Measurements from ENCODE around the gene KTI12. TPM values are rescaled to one million over a fixed set of nuclear protein-coding genes. Genes with fewer than 3 reads are reported as not detected.

The KTI12 gene
- total RNA-seq, 2 experiments from 2014 or later: 16.4 to 16.8 TPM

DNA sequence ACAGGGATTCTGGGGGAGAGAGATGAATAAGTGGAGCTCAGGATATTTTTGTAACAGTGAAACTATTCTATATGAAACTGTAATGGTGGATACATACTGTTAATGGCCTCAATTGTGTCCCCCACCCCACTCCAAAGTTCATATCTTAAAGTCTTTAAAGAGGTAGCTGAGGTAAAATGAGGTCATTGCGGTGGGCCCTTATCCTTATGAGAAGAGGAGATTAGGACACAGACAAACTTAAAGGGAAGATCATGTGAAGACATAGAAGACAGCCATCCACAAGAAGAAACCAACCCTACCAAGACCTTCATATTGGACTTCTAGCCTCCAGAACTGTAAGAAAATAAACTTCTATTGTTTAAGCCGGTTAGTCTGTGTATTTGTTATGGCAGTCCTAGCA is 11.6 kb upstream of the KTI12 start:
- no peaks in the 10 kb centered on the region for H3K9me2 ChIP-seq (ENCODE audit: insufficient read depth, low read length)
- no peaks in the 10 kb centered on the region for H4K20me1 ChIP-seq (ENCODE audit: insufficient read depth, low read length)
- H2AFZ ChIP-seq (ENCODE audit: low read length): no peak overlapping the region
- H3K9me3 ChIP-seq (ENCODE audit: low read length): peaks cover 5% of the 10 kb centered on the region; the same call in 1 of the 2 replicates
- CTCF ChIA-PET (ENCODE audit: unreplicated experiment): interaction anchor here (0.6 kb wide), 1 partner anchor 9 kb away, joined by 3 read pairs; no protein-coding TSS in a partner anchor
- H3K4me3 ChIP-seq (ENCODE audit: low read depth, low read length, poor library complexity, severe bottlenecking): no peak overlapping the region
- peaks cover 60% of the 10 kb centered on the region for H3K36me3 ChIP-seq (ENCODE audit: insufficient read depth, low read length)
- POLR2A ChIA-PET: interaction anchor here (1.4 to 1.7 kb wide), 2 partner anchors 9 to 10 kb away, joined by 4 to 5 read pairs; partner anchors contain the start of gene BTF3L4
- H3K4me1 ChIP-seq (ENCODE audit: insufficient read depth, low read length, poor library complexity, severe bottlenecking): no peaks in the 10 kb centered on the region
- H3K79me2 ChIP-seq (ENCODE audit: insufficient read depth, low read depth, low read length): peaks cover 18% of the 10 kb centered on the region; the same call in 1 of the 2 replicates
- H3K4me2 ChIP-seq (ENCODE audit: low read length): no peak overlapping the region
- no peak overlapping the region for H3K27ac ChIP-seq (ENCODE audit: low read depth, low read length, poor library complexity, severe bottlenecking)
- DNase-seq (ENCODE audit: low spot score): no peak
- no TSS peak for BruUV-seq (replicated peaks)
- no peak for TF ChIP-seq EZH2phosphoT487 (IDR thresholded peaks at IDR 0.05; ENCODE audit: borderline replicate concordance, low read depth, low read length)
- TF ChIP-seq, protein P1, sequence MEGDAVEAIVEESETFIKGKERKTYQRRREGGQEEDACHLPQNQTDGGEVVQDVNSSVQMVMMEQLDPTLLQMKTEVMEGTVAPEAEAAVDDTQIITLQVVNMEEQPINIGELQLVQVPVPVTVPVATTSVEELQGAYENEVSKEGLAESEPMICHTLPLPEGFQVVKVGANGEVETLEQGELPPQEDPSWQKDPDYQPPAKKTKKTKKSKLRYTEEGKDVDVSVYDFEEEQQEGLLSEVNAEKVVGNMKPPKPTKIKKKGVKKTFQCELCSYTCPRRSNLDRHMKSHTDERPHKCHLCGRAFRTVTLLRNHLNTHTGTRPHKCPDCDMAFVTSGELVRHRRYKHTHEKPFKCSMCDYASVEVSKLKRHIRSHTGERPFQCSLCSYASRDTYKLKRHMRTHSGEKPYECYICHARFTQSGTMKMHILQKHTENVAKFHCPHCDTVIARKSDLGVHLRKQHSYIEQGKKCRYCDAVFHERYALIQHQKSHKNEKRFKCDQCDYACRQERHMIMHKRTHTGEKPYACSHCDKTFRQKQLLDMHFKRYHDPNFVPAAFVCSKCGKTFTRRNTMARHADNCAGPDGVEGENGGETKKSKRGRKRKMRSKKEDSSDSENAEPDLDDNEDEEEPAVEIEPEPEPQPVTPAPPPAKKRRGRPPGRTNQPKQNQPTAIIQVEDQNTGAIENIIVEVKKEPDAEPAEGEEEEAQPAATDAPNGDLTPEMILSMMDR (conservative IDR thresholded peaks at IDR 0.05; ENCODE audit: low read length): no peak
- intact Hi-C loops (cut with micrococcal nuclease; ENCODE audit: unreplicated experiment): no loop called here

DNA sequence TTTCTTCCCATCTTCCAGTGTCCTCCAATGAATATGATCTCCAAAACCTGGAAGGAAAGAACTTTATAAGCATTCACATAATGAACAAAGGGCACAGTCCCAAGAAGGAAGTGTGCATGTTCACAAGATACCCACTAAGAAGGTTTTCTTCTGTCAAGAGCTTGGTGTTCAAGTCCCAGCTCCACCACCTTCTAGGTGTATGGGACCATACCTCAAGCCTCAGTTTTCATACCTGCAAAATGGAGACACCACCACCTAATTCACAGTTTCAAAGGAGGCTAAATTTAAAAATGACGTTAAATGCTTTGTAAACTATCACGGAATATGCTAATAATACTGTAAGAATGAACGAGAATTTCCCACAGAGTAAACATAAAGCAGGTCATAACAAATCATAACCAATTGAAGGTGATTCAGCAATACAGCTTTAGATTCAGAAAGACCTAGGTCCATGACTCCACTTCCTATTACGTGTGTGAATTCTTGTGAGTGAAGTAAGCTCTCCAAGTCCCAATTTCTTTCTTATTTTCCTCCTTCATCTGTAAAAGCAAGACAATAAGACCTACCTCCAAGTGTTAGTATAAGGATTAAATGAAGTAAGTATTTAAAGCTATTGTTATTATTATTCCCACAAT is 8.1 kb upstream of the KTI12 start:
- no peaks in the 10 kb centered on the region for H4K20me1 ChIP-seq (ENCODE audit: insufficient read depth, low read length)
- intact Hi-C loops (cut with micrococcal nuclease; ENCODE audit: unreplicated experiment): no loop called here
- DNase-seq (ENCODE audit: low spot score): no peak
- POLR2A ChIA-PET: interaction anchor here (0.7 kb wide), 1 partner anchor 12 kb away, joined by 3 read pairs; no protein-coding TSS in a partner anchor
- no TSS peak for BruUV-seq (replicated peaks)
- no peak overlapping the region for H3K4me3 ChIP-seq (ENCODE audit: low read depth, low read length, poor library complexity, severe bottlenecking)
- H3K9me2 ChIP-seq (ENCODE audit: insufficient read depth, low read length): no peaks in the 10 kb centered on the region
- H2AFZ ChIP-seq (ENCODE audit: low read length): no peak overlapping the region
- H3K36me3 ChIP-seq (ENCODE audit: insufficient read depth, low read length): peaks cover 65% of the 10 kb centered on the region
- CTCF ChIA-PET (ENCODE audit: unreplicated experiment): no interaction called here
- H3K4me1 ChIP-seq (ENCODE audit: insufficient read depth, low read length, poor library complexity, severe bottlenecking): no peaks in the 10 kb centered on the region
- no peaks in the 10 kb centered on the region for H3K9me3 ChIP-seq (ENCODE audit: low read length)
- peaks cover 13% of the 10 kb centered on the region; the same call in 1 of the 2 replicates for H3K79me2 ChIP-seq (ENCODE audit: insufficient read depth, low read depth, low read length)
- TF ChIP-seq EZH2phosphoT487 (IDR thresholded peaks at IDR 0.05; ENCODE audit: borderline replicate concordance, low read depth, low read length): no peak
- TF ChIP-seq, protein P1 (conservative IDR thresholded peaks at IDR 0.05; ENCODE audit: low read length): no peak
- no peak overlapping the region for H3K27ac ChIP-seq (ENCODE audit: low read depth, low read length, poor library complexity, severe bottlenecking)
- no peak overlapping the region for H3K4me2 ChIP-seq (ENCODE audit: low read length)

DNA sequence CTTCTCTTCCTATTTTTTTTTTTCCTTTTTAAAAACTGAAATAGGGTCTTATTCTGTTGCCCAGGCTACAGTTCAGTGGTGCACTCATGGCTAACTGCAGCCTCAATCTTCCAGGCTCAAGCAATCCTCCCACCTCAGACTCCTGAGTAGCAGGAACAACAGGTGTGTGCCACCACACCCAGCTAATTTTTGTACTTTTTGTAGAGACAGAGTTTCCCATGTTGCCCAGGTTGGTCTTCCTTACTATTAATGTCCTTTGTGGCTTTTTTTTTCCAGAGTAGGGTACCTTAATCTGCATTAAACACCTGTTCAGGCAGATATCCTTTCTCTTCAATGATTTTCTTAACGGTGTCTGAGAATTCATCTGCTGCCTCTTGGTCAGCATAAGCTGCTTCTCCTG is 4.3 kb upstream of the KTI12 start:
- Histone ChIP-seq H4K20me1 (ENCODE audit: insufficient read depth, low read length) (0 out of 2 replicates have a peak, but pooled peaks cover 2% of the 10 kb centered on the region), H3K4me3 (ENCODE audit: low read depth, low read length, poor library complexity, severe bottlenecking) (no peak overlapping the region), H2AFZ (ENCODE audit: low read length) (no peak overlapping the region), H3K36me3 (ENCODE audit: insufficient read depth, low read length) (peaks cover 49% of the 10 kb centered on the region), H3K9me2 (ENCODE audit: insufficient read depth, low read length) (no peaks in the 10 kb centered on the region), H3K4me1 (ENCODE audit: insufficient read depth, low read length, poor library complexity, severe bottlenecking) (peaks cover 7% of the 10 kb centered on the region), H3K4me2 (ENCODE audit: low read length) (no peak overlapping the region), H3K27ac (ENCODE audit: low read depth, low read length, poor library complexity, severe bottlenecking) (no peak overlapping the region), H3K79me2 (ENCODE audit: insufficient read depth, low read depth, low read length) (peaks cover 10% of the 10 kb centered on the region), H3K9me3 (ENCODE audit: low read length) (no peaks in the 10 kb centered on the region)
- CTCF ChIA-PET (ENCODE audit: unreplicated experiment): no interaction called here
- no TSS peak for BruUV-seq (replicated peaks)
- intact Hi-C loops (cut with micrococcal nuclease; ENCODE audit: unreplicated experiment): no loop called here
- TF ChIP-seq EZH2phosphoT487 (IDR thresholded peaks at IDR 0.05; ENCODE audit: borderline replicate concordance, low read depth, low read length): no peak
- TF ChIP-seq, protein P1 (conservative IDR thresholded peaks at IDR 0.05; ENCODE audit: low read length): no peak
- DNase-seq (ENCODE audit: low spot score): no peak
- POLR2A ChIA-PET: interaction anchor here (0.6 to 0.7 kb wide), 2 partner anchors 10 to 39 kb away, joined by 3 read pairs; no protein-coding TSS in a partner anchor

Data from OCI-LY7 (cell line).